ENCODE data around the gene TTYH3. TPM values are rescaled to one million over a fixed set of nuclear protein-coding genes. Genes with fewer than 3 reads are reported as not detected.
A peak's percentile ranks its signal among the peaks of the same experiment; 100 is the strongest.
"Not testable (repeated sequence)": the region's sequence is repeated elsewhere in the genome, so short reads cannot be mapped to it uniquely, and the experiment has no call there.

The TTYH3 gene
- total RNA-seq, 1 experiment from 2014 or later = 114 TPM

DNA sequence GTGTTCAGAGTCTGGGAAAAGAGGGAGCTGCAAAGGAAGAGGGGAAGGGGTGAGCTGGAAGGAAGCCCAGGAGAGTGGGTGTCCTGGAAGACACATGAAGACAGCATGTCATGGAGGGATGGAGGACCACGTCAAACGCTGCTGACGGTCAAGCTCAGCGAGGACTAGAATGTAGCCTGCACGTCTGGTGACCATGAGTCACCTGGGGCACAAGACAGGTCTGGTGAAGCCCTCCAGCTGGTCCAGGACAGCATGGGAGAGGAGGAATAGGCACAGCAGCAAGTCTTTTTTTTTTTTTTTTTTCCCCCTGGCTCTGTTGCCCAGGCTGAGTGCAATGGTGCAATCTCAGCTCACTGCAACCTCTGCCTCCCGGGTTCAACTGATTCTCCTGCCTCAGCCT, 36.6 kb downstream of the TTYH3 start:
- DNase-seq = peak; percentile 55
- H2AFZ ChIP-seq = no peak overlapping the region
- H3K4me1 ChIP-seq (replicated peaks; ENCODE audit: insufficient read depth) = 0 out of 2 replicates have a peak, but pooled peaks cover 5% of the 10 kb centered on the region
- H3K79me2 ChIP-seq (ENCODE audit: low read depth) = no peaks in the 10 kb centered on the region
- ChIA-PET CTCF (interaction anchor here (0.7 kb wide), 1 partner anchor 137 kb away, joined by 4 read pairs; no protein-coding TSS in a partner anchor), POLR2A (ENCODE audit: unreplicated experiment) (interaction anchor here (0.6 kb wide), 1 partner anchor 109 kb away, joined by 15 read pairs; no protein-coding TSS in a partner anchor)
- H3K36me3 ChIP-seq (ENCODE audit: low read depth) = no peaks in the 10 kb centered on the region
- intact Hi-C loops (cut with micrococcal nuclease; ENCODE audit: unreplicated experiment) = no loop called here
- no peak overlapping the region for H3K27ac ChIP-seq
- BruUV-seq (replicated peaks) = no TSS peak
- no peaks in the 10 kb centered on the region for H3K9me2 ChIP-seq (ENCODE audit: insufficient read depth)
- H3F3A ChIP-seq (ENCODE audit: insufficient read depth, low read depth) = peaks cover 5% of the 10 kb centered on the region; the same call in 1 of the 2 replicates
- no peaks in the 10 kb centered on the region for H3K27me3 ChIP-seq (ENCODE audit: insufficient read depth, low read depth)
- H3K4me3 ChIP-seq = no peak overlapping the region
- no peak overlapping the region for H3K4me2 ChIP-seq
- H4K20me1 ChIP-seq (ENCODE audit: insufficient read depth) = peaks cover 2% of the 10 kb centered on the region; the same call in 1 of the 2 replicates
- TF ChIP-seq EZH2 (IDR thresholded peaks at IDR 0.05; ENCODE audit: low read depth) = no peak
- TF ChIP-seq, protein P1, sequence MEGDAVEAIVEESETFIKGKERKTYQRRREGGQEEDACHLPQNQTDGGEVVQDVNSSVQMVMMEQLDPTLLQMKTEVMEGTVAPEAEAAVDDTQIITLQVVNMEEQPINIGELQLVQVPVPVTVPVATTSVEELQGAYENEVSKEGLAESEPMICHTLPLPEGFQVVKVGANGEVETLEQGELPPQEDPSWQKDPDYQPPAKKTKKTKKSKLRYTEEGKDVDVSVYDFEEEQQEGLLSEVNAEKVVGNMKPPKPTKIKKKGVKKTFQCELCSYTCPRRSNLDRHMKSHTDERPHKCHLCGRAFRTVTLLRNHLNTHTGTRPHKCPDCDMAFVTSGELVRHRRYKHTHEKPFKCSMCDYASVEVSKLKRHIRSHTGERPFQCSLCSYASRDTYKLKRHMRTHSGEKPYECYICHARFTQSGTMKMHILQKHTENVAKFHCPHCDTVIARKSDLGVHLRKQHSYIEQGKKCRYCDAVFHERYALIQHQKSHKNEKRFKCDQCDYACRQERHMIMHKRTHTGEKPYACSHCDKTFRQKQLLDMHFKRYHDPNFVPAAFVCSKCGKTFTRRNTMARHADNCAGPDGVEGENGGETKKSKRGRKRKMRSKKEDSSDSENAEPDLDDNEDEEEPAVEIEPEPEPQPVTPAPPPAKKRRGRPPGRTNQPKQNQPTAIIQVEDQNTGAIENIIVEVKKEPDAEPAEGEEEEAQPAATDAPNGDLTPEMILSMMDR (conservative IDR thresholded peaks at IDR 0.05) = no peak
- no peaks in the 10 kb centered on the region for H3K9me3 ChIP-seq (ENCODE audit: insufficient read depth, low read depth)

DNA sequence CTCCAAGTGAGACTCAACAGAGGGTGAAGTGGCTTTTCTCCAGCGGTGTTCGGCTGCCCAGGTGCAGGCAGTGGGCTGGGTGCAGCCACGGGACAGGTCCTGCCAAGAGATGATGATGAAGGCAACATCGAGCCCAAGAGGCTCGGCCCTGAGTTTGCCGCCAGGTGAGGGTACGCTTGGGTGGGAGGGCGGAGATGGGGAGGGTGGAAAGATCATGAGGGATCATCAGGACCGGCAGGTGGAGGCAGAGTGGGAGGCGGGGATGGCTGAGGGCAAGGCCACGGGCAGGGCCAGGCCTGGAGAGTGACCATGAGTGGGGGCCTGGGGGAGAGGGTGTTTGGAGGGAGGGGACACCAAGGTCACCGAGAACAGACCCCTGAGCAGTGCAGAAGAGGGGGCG, 38.4 kb downstream of the TTYH3 start:
- no peak for DNase-seq
- no peak overlapping the region for H3K4me2 ChIP-seq
- no peak overlapping the region for H2AFZ ChIP-seq
- H4K20me1 ChIP-seq (ENCODE audit: insufficient read depth) = no peaks in the 10 kb centered on the region
- POLR2A ChIA-PET (ENCODE audit: unreplicated experiment) = no interaction called here
- H3K27me3 ChIP-seq (ENCODE audit: insufficient read depth, low read depth) = no peaks in the 10 kb centered on the region
- intact Hi-C loops (cut with micrococcal nuclease; ENCODE audit: unreplicated experiment) = no loop called here
- no peak overlapping the region for H3K27ac ChIP-seq
- H3K4me3 ChIP-seq = no peak overlapping the region
- CTCF ChIA-PET = interaction anchor here (1.3 kb wide), 1 partner anchor 40 kb away, joined by 4 read pairs; no protein-coding TSS in a partner anchor
- 0 out of 2 replicates have a peak, but pooled peaks cover 5% of the 10 kb centered on the region for H3K4me1 ChIP-seq (replicated peaks; ENCODE audit: insufficient read depth)
- no peaks in the 10 kb centered on the region for H3K9me3 ChIP-seq (ENCODE audit: insufficient read depth, low read depth)
- no TSS peak for BruUV-seq (replicated peaks)
- H3F3A ChIP-seq (ENCODE audit: insufficient read depth, low read depth) = peaks cover 8% of the 10 kb centered on the region; the same call in 1 of the 2 replicates
- no peaks in the 10 kb centered on the region for H3K79me2 ChIP-seq (ENCODE audit: low read depth)
- TF ChIP-seq, protein P1 (conservative IDR thresholded peaks at IDR 0.05) = no peak
- no peak for TF ChIP-seq EZH2 (IDR thresholded peaks at IDR 0.05; ENCODE audit: low read depth)
- H3K9me2 ChIP-seq (ENCODE audit: insufficient read depth) = no peaks in the 10 kb centered on the region
- no peaks in the 10 kb centered on the region for H3K36me3 ChIP-seq (ENCODE audit: low read depth)

DNA sequence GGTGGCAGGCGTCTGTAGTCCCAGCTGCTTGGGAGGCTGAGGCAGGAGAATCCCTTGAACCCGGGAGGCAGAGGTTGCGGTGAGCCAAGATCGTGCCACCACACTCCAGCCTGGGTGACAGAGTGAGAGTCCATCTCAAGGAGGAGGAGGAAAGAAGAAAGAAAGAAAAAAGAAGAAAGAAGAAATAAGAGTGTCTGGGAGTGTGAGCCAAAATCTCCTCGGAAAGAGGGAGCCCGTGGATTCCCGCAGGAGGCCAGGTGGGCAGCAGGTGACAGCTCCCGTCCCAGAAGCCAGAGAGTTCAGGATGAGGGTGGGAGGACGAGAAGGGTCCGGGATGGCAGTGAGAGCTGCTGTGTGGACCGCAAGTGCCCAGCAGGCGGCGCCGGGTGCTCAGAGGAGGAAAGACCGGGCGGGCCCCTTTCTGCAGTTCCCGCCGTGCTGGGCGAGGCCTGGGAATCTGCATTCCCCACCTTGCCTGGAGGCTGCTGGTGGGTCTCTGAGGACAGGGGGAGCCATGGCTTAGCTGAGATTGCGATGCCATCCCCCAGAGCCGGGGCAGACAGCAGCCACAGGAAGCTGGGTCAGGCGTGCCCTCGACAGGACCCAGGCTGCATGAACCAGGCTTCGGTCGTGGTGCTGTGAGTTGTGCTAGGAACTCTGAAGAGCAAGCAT, 39.1 kb downstream of the TTYH3 start:
- Histone ChIP-seq H4K20me1 (ENCODE audit: insufficient read depth) (no peaks in the 10 kb centered on the region), H3K4me3 (peak overlapping the region; percentile 1; the same call in 1 of the 2 replicates), H3K9me2 (ENCODE audit: insufficient read depth) (no peaks in the 10 kb centered on the region), H3K36me3 (ENCODE audit: low read depth) (no peaks in the 10 kb centered on the region), H2AFZ (peak overlapping the region; percentile 26; the same call in 1 of the 2 replicates), H3K27ac (no peak overlapping the region), H3F3A (ENCODE audit: insufficient read depth, low read depth) (peaks cover 8% of the 10 kb centered on the region; the same call in 1 of the 2 replicates), H3K4me1 (replicated peaks; ENCODE audit: insufficient read depth) (0 out of 2 replicates have a peak, but pooled peaks cover 5% of the 10 kb centered on the region), H3K27me3 (ENCODE audit: insufficient read depth, low read depth) (no peaks in the 10 kb centered on the region), H3K4me2 (peak overlapping the region; percentile 38), H3K9me3 (ENCODE audit: insufficient read depth, low read depth) (no peaks in the 10 kb centered on the region), H3K79me2 (ENCODE audit: low read depth) (no peaks in the 10 kb centered on the region)
- CTCF ChIA-PET = interaction anchor here (0.6 to 1.3 kb wide), 4 partner anchors 39 to 664 kb away, joined by 3 to 5 read pairs (median 4); no protein-coding TSS in a partner anchor
- DNase-seq = peak in 1 of 2 experiments; percentile 61
- POLR2A ChIA-PET (ENCODE audit: unreplicated experiment) = interaction anchor here (0.7 kb wide), 1 partner anchor 50 kb away, joined by 4 read pairs; no protein-coding TSS in a partner anchor
- BruUV-seq (replicated peaks) = no TSS peak
- no peak for TF ChIP-seq EZH2 (IDR thresholded peaks at IDR 0.05; ENCODE audit: low read depth)
- TF ChIP-seq, protein P1 (conservative IDR thresholded peaks at IDR 0.05) = peak; percentile 91
- intact Hi-C loops (cut with micrococcal nuclease; ENCODE audit: unreplicated experiment) = no loop called here

DNA sequence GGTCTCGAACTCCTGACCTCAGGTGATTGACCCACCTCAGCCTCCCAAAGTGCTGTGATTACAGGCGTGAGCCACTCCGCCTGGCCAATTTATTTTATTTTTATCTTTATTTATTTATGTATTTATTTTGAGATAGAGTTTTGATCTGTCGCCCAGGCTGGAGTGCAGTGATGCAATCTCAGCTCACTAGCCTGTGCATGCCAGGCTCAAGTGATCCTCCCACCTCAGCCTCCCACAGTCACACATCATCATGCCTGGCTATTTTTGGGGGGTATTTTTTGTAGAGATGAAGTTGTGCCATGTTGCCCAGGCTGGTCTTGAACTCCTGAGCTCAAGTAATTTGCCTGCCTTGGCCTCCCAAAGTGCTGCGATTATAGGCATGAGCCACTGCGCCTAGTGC, 41.4 kb downstream of the TTYH3 start:
- H3F3A ChIP-seq (ENCODE audit: insufficient read depth, low read depth); H3K36me3 ChIP-seq (ENCODE audit: low read depth); POLR2A ChIA-PET (ENCODE audit: unreplicated experiment); H3K4me3 ChIP-seq; H3K9me2 ChIP-seq (ENCODE audit: insufficient read depth); H2AFZ ChIP-seq; H3K9me3 ChIP-seq (ENCODE audit: insufficient read depth, low read depth); BruUV-seq (replicated peaks); H3K4me1 ChIP-seq (replicated peaks; ENCODE audit: insufficient read depth); intact Hi-C loops (cut with micrococcal nuclease; ENCODE audit: unreplicated experiment); H3K27me3 ChIP-seq (ENCODE audit: insufficient read depth, low read depth); H3K4me2 ChIP-seq; CTCF ChIA-PET; H3K27ac ChIP-seq; H4K20me1 ChIP-seq (ENCODE audit: insufficient read depth); DNase-seq; H3K79me2 ChIP-seq (ENCODE audit: low read depth): not testable (repeated sequence)
